Mucosa of descending colon (tissue), 3 donors: ENCODE data around the gene PHF19. TPM values are rescaled to one million over a fixed set of nuclear protein-coding genes. Genes with fewer than 3 reads are reported as not detected.

ENCODE experiments used
- ATAC-seq: fragments of 200-7000 bp; cut with Tn5 transposase; one replicate; pipeline ENCODE4 v1.9.1; 2020; ENCODE audit warnings: mild to moderate bottlenecking, moderate library complexity
- DNase-seq, 3 donors: peaks; one replicate each; pipeline ENCODE4 v3.0.0-alpha.2; 2020
- H3K36me3 ChIP-seq: fragments of 200-600 bp; one replicate; pipeline ENCODE4 v1.8.0; 2021; ENCODE audit warnings: low read depth, mild to moderate bottlenecking
- H3K4me1 ChIP-seq: fragments of 200-600 bp; one replicate; pipeline ENCODE4 v1.8.0; 2021; ENCODE audit warnings: low read depth, mild to moderate bottlenecking
- H3K4me3 ChIP-seq: fragments of 200-600 bp; one replicate; pipeline ENCODE4 v1.8.0; 2021; ENCODE audit warnings: mild to moderate bottlenecking
- H3K9me3 ChIP-seq: fragments of 200-600 bp; one replicate; pipeline ENCODE4 v1.8.0; 2021; ENCODE audit warnings: mild to moderate bottlenecking
- intact Hi-C, 2 donors: fragments of 100-400 bp; cut with DNase I in 1 of 2; cut with micrococcal nuclease in 1 of 2; formaldehyde crosslinking; loops; one replicate each; pipeline versions ENCODE4 v1.11.0 to v1.11.1; 2022; cut with DNase I, micrococcal nuclease
- total RNA-seq, 3 donors: library from RNA; stranded (reverse); fragmentation: NEBNext Ultra II Directional in 2 of 3; extraction: Animal tissue kit (Norgen Biotek cat#: 25700) in 2 of 3; gene quantifications; one replicate each; pipeline versions ENCODE4 v1.2.1 to v1.2.4, GENCODE V29; 2021 to 2023
- TF ChIP-seq, protein P1 (sequence below): fragments of 200-600 bp; IDR thresholded peaks from one replicate; pipeline ENCODE4 v1.8.0; 2022; ENCODE audit warnings: antibody characterized with exemption, mild to moderate bottlenecking
- donor health status: DM: no; HTN: no; CAD: no; lungs with moderate emphysema.
- donor health status: DM: no; HTN: no; CAD: no.
- donor health status: DM: no; HTN: yes; CAD: no.

Gene PHF19
- total RNA-seq, 3 donors from 2014 or later = 9.8 to 33.6 (median 26.6) TPM

GRCh38 chr9:120910643-120911042 lies 33.7 kb upstream of the PHF19 start:
- no peak for ATAC-seq

DNA sequence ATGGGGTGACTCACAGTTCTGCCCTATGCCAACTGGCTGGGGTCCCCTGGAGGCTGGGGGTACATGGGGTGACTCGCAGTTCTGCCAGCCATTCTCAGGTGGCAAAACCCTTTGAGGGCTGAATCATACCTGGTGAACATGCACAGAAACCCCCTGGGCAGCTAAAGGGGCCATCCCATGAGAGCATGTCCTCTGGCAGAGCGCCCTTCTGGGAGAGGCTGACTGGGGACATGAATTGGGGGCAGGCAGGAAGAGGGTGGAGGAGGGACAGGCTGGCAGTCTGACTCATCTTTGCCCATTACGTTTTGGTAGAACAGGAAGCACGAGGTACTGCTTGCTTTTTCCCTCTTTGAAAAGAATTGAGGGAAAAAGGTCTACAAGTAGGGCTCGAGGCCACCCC lies 32.9 kb upstream of the PHF19 start:
- TF ChIP-seq, protein P1, sequence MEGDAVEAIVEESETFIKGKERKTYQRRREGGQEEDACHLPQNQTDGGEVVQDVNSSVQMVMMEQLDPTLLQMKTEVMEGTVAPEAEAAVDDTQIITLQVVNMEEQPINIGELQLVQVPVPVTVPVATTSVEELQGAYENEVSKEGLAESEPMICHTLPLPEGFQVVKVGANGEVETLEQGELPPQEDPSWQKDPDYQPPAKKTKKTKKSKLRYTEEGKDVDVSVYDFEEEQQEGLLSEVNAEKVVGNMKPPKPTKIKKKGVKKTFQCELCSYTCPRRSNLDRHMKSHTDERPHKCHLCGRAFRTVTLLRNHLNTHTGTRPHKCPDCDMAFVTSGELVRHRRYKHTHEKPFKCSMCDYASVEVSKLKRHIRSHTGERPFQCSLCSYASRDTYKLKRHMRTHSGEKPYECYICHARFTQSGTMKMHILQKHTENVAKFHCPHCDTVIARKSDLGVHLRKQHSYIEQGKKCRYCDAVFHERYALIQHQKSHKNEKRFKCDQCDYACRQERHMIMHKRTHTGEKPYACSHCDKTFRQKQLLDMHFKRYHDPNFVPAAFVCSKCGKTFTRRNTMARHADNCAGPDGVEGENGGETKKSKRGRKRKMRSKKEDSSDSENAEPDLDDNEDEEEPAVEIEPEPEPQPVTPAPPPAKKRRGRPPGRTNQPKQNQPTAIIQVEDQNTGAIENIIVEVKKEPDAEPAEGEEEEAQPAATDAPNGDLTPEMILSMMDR = no peak
- Histone ChIP-seq H3K9me3 (no peaks in the 10 kb centered on the region), H3K4me3 (no peak overlapping the region), H3K4me1 (no peaks in the 10 kb centered on the region), H3K36me3 (no peaks in the 10 kb centered on the region)
- ATAC-seq (peak; percentile 43), DNase-seq (no peak)
- intact Hi-C loops = no loop called here

More at GRCh38 chr9:120910643-120911042, 33.7 kb upstream of the PHF19 start:
- Histone ChIP-seq H3K36me3 (no peaks in the 10 kb centered on the region), H3K9me3 (no peaks in the 10 kb centered on the region), H3K4me3 (no peak overlapping the region), H3K4me1 (no peaks in the 10 kb centered on the region)
- TF ChIP-seq, protein P1 = no peak
- DNase-seq = no peak
- intact Hi-C loops = no loop called here

DNA sequence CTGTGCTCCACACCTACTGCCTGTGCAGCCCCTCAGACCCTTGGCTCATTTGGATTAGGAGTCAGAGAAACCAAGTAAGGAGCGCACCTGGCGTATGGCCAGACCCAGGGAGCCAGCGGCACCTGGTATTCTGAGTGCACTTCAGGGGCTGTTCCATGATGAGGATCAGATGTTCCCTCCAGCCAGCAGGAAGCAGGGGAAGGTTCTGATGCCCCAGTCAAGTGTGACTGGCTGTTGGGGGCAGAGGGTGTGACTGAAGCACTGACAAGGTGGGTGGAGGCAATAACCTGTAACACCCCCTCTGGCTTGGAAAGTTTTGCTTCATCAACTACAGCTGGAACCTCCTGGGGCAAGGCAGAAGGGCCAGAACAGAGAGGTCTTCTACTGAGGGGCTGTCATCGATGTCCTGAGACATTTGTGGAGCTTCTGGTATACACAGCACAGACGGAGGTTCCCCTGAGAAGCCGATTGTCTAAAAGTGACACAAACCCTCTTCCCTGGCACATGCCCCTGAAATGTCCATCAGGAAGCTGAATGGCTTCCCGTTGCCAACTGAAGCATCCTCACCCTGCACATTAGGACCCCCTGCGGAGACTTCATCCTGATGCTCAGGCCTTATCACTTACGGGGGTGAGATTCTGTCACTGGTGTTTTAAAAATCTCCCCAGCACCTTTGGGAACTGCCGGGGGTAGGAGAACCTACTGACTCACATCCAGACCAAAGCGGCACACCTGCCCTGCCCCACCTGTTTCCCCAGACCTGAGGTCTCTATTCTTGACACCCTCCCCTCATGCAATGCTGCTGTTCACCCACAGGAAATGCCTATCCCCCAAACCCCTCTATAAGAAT lies 28.6 kb upstream of the PHF19 start:
- DNase-seq (no peak), ATAC-seq (peak; percentile 26)
- TF ChIP-seq, protein P1 = no peak
- H3K4me1 ChIP-seq = no peaks in the 10 kb centered on the region
- intact Hi-C loops = no loop called here
- no peaks in the 10 kb centered on the region for H3K36me3 ChIP-seq
- no peak overlapping the region for H3K4me3 ChIP-seq
- H3K9me3 ChIP-seq = no peaks in the 10 kb centered on the region

- Histone ChIP-seq H3K9me3 (no peaks in the 10 kb centered on the region), H3K36me3 (no peaks in the 10 kb centered on the region), H3K4me3 (no peak overlapping the region), H3K4me1 (no peaks in the 10 kb centered on the region)
- TF ChIP-seq, protein P1 = no peak
- no peak for DNase-seq
- intact Hi-C loops = no loop called here
- no peak for ATAC-seq
Measured at GRCh38 chr9:120904978-120905301, 28.0 kb upstream of the PHF19 start.

GRCh38 chr9:120904061-120904977 lies 27.3 kb upstream of the PHF19 start:
- DNase-seq (peak in 2 of 3 donors; percentile 44 to 82), ATAC-seq (peak; percentile 85)
- intact Hi-C loops = no loop called here
- Histone ChIP-seq H3K4me3 (no peak overlapping the region), H3K36me3 (no peaks in the 10 kb centered on the region), H3K4me1 (no peaks in the 10 kb centered on the region), H3K9me3 (no peaks in the 10 kb centered on the region)
- TF ChIP-seq, protein P1 = no peak
